ENCODE data around the gene FRS3. TPM values are rescaled to one million over a fixed set of nuclear protein-coding genes. Genes with fewer than 3 reads are reported as not detected.

Gene FRS3
- total and polyA plus RNA-seq, 2 of the 13 experiments (the other 11 are each of a cell fraction or from before 2014, with no cell fraction given) = 3.0 to 7.4 TPM

- TF ChIP-seq ZNF574 (CRISPR knock-in tag; IDR thresholded peaks at IDR 0.05) (peak; percentile 99), TBX3 (IDR thresholded peaks at IDR 0.05; ENCODE audit: borderline replicate concordance) (peak; percentile 58; the same call in 1 of the 2 replicates), RBM39 (IDR thresholded peaks at IDR 0.05; ENCODE audit: low read depth, low read length, poor library complexity, severe bottlenecking) (peak; percentile 48), RFXANK (CRISPR knock-in tag; IDR thresholded peaks at IDR 0.05) (peak; percentile 39; the same call in 1 of the 2 replicates), ZKSCAN1 (IDR thresholded peaks at IDR 0.05; ENCODE audit: low read length) (peak; percentile 53; the same call in 1 of the 2 replicates), ZNF550 (CRISPR knock-in tag; IDR thresholded peaks at IDR 0.05; ENCODE audit: borderline replicate concordance) (peak; percentile 19; the same call in 1 of the 2 replicates), ZNF549 (CRISPR knock-in tag; IDR thresholded peaks at IDR 0.05) (no peak), ZNF691 (CRISPR knock-in tag; IDR thresholded peaks at IDR 0.05; ENCODE audit: borderline replicate concordance, low read depth) (peak; percentile 81; the same call in 1 of the 2 replicates), PHF21A (CRISPR knock-in tag; IDR thresholded peaks at IDR 0.05) (peak; percentile 56; the same call in 1 of the 2 replicates), ZNF672 (CRISPR knock-in tag; IDR thresholded peaks at IDR 0.05) (no peak), KIAA2018 (CRISPR knock-in tag; IDR thresholded peaks at IDR 0.05; ENCODE audit: borderline replicate concordance) (no peak), NBN (conservative IDR thresholded peaks at IDR 0.05) (no peak), SPEN (CRISPR knock-in tag; IDR thresholded peaks at IDR 0.05; ENCODE audit: low read depth) (peak; percentile 98), THAP7 (CRISPR knock-in tag; IDR thresholded peaks at IDR 0.05) (peak; percentile 83; the same call in 1 of the 2 replicates), PAF1 (CRISPR knock-in tag; IDR thresholded peaks at IDR 0.05) (no peak), ZNF674 (CRISPR knock-in tag; IDR thresholded peaks at IDR 0.05; ENCODE audit: low read depth) (peak; percentile 60; the same call in 1 of the 2 replicates), SRY (CRISPR knock-in tag; IDR thresholded peaks at IDR 0.05) (no peak)
These were observed 7.7 kb upstream of the FRS3 start, which contains the start of gene TOMM6 (continued) for GRCh38 chr6:41787219-41787917.
